GM10266 (cell line): Measurements from ENCODE around the gene PRKD1.

Experiments
- DNase-seq: peaks from one replicate; pipeline ENCODE4 v3.0.0; 2012; ENCODE audit errors: extremely low spot score
- CTCF ChIP-seq: IDR thresholded peaks from 2 replicates; pipeline ENCODE4 v1.5.1; 2012; ENCODE audit warnings: mild to moderate bottlenecking, low read depth; ENCODE audit not compliant: control insufficient read depth, insufficient read depth; ENCODE audit errors: missing control alignments

Gene PRKD1

GRCh38 chr14:29836395-29836794 lies 91.3 kb downstream of the PRKD1 start:
- TF ChIP-seq CTCF = no peak
- no peak for DNase-seq

GRCh38 chr14:29832042-29832441 lies 95.6 kb downstream of the PRKD1 start:
- no peak for DNase-seq
- TF ChIP-seq CTCF = no peak

- TF ChIP-seq CTCF = no peak
- no peak for DNase-seq
Observed at GRCh38 chr14:29829851-29830250, 97.8 kb downstream of the PRKD1 start.

GRCh38 chr14:29823816-29824215 lies 103.8 kb downstream of the PRKD1 start:
- no peak for TF ChIP-seq CTCF
- no peak for DNase-seq

- TF ChIP-seq CTCF = no peak
- DNase-seq = no peak
Observed at GRCh38 chr14:29822430-29822709, 105.3 kb downstream of the PRKD1 start.

GRCh38 chr14:29821661-29822429 lies 105.8 kb downstream of the PRKD1 start:
- no peak for TF ChIP-seq CTCF
- no peak for DNase-seq

GRCh38 chr14:29821242-29821641 lies 106.4 kb downstream of the PRKD1 start:
- DNase-seq = no peak
- no peak for TF ChIP-seq CTCF
